Mucosa of rectum (tissue), 2 donors: ENCODE data around the gene KDM2A.
A peak's percentile ranks its signal among the peaks of the same experiment; 100 is the strongest.

Source experiments
- H3K27ac ChIP-seq, 2 donors: one replicate each; pipeline ENCODE4 v1.7.0; 2013; ENCODE audit warnings: inconsistent platforms in 2 of 2, low read depth in 2 of 2, low read length in 2 of 2
- H3K27me3 ChIP-seq, 2 donors: one replicate each; pipeline ENCODE4 v1.7.0; 2013; ENCODE audit warnings: low read length in 2 of 2; ENCODE audit not compliant: control insufficient read depth in 2 of 2, insufficient read depth in 2 of 2
- H3K36me3 ChIP-seq, 2 donors: one replicate each; pipeline ENCODE4 v1.7.0; 2013; ENCODE audit warnings: low read length in 2 of 2; ENCODE audit not compliant: control insufficient read depth in 2 of 2, insufficient read depth in 2 of 2
- H3K4me1 ChIP-seq, 2 donors: one replicate each; pipeline ENCODE4 v1.7.0; 2013; ENCODE audit warnings: low read length in 2 of 2, mild to moderate bottlenecking in 1 of 2; ENCODE audit not compliant: control insufficient read depth in 2 of 2, insufficient read depth in 2 of 2
- H3K4me3 ChIP-seq, 2 donors: one replicate each; pipeline ENCODE4 v1.7.0; 2013; ENCODE audit warnings: low read length in 2 of 2
- H3K9ac ChIP-seq, 2 donors: one replicate each; pipeline ENCODE4 v1.7.0; 2013; ENCODE audit warnings: low read length in 2 of 2, low read depth in 1 of 2, mild to moderate bottlenecking in 1 of 2
- H3K9me3 ChIP-seq, 2 donors: one replicate each; pipeline ENCODE4 v1.7.0; 2013; ENCODE audit warnings: low read length in 2 of 2; ENCODE audit not compliant: control insufficient read depth in 2 of 2
- donor health status: healthy.
- donor health status: Normal muscosa, but diverticular disease.

The KDM2A gene

DNA sequence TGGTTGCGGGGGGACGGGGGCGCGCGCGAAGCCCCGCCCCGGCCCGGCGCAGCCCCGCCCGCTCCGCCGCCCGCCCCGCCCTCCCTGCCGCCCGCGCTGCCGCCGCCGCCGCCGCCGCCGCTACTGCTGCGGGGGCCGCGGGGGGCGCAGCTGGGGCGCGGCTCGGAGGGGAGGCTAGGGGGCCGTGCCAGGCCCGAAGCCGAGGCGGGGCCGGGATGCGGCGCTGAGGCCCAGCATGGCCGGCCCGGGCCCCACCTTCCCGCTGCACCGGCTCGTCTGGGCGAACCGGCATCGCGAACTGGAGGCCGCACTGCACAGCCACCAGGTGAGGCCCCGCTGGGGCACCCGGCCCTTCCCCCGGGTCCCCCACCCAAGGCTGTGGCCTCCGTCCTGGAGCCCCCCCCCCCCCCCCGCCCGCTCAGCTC, 170.2 kb downstream of the KDM2A start, which contains the start of gene ANKRD13D:
ANKRD13D (plus strand) TSS at position 78 of the 425 bp plus-strand sequence; CDS start at position 236, 158 bp downstream.
- Histone ChIP-seq H3K27ac (peak within 1 kb of the TSS; percentile 86 to 98), H3K27me3 (no peaks in the 10 kb centered on the region), H3K4me3 (peak within 1 kb of the TSS; percentile 73 to 78), H3K9me3 (no peaks in the 10 kb centered on the region), H3K9ac (peak within 1 kb of the TSS; percentile 69 to 83), H3K4me1 (peaks cover 21 to 27% of the 10 kb centered on the region in 2 donors), H3K36me3 (peaks cover 14 to 29% of the 10 kb centered on the region in 2 donors)

DNA sequence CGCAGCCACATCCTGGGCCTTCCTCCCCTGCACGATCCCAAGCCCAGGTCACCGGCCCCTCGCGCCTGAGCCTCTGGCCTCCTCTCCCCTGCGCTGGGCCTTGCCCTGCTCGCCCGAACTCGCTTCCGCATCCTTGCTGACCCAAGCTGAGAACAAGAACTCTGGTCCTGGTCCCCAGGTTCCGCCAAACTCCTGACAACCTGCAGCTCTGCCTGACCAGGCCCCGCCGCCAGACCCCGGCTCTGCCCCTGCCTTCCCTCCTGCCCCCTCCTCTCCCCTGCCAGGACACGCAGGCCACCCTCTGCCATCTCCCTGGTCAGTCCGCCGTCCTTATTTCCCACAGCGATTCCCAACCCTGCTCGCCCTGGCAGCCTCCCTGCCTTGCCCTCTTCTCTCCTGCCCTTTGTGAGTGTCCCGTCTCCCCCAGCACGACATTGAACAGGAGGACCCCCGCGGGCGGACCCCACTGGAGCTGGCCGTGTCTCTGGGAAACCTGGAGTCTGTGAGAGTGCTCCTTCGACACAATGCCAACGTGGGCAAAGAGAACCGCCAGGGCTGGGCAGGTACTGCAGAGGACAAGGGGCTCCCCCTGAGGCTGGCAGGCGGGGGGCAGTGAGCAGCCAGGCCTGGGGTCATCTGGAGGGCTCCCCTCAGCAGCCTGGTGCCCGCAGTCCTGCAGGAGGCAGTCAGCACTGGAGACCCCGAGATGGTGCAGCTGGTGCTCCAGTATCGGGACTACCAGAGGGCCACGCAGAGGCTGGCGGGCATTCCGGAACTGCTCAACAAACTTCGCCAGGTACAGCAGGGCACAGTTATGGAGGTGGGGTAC, 170.8 kb downstream of the KDM2A start:
- Histone ChIP-seq H3K4me3 (peak overlapping the region; percentile 64 to 73), H3K36me3 (peaks cover 14 to 27% of the 10 kb centered on the region in 2 donors), H3K9me3 (no peaks in the 10 kb centered on the region), H3K9ac (peak overlapping the region; percentile 50 to 74), H3K27me3 (no peaks in the 10 kb centered on the region), H3K27ac (peak overlapping the region; percentile 17 to 58), H3K4me1 (peaks cover 21 to 27% of the 10 kb centered on the region in 2 donors)

- no peaks in the 10 kb centered on the region for H3K27me3 ChIP-seq
- H3K9me3 ChIP-seq: peaks cover 0 to under 1% of the 10 kb centered on the region in 2 donors
- no peak overlapping the region for H3K9ac ChIP-seq
- H3K4me3 ChIP-seq: no peak overlapping the region
- peak overlapping the region in 1 of 2 donors; percentile 58 for H3K27ac ChIP-seq
- peaks cover 9 to 19% of the 10 kb centered on the region in 2 donors for H3K36me3 ChIP-seq
- peaks cover 21 to 27% of the 10 kb centered on the region in 2 donors for H3K4me1 ChIP-seq
Observed at GRCh38 chr11:67290801-67291200, 171.7 kb downstream of the KDM2A start.

- Histone ChIP-seq H3K27ac (no peak overlapping the region), H3K4me1 (peaks cover 21 to 23% of the 10 kb centered on the region in 2 donors), H3K9me3 (peaks cover 0 to 3% of the 10 kb centered on the region in 2 donors), H3K9ac (no peak overlapping the region), H3K27me3 (no peaks in the 10 kb centered on the region), H3K4me3 (no peak overlapping the region), H3K36me3 (peaks cover 7 to 13% of the 10 kb centered on the region in 2 donors)
Observed at GRCh38 chr11:67291481-67292381, 172.7 kb downstream of the KDM2A start.

DNA sequence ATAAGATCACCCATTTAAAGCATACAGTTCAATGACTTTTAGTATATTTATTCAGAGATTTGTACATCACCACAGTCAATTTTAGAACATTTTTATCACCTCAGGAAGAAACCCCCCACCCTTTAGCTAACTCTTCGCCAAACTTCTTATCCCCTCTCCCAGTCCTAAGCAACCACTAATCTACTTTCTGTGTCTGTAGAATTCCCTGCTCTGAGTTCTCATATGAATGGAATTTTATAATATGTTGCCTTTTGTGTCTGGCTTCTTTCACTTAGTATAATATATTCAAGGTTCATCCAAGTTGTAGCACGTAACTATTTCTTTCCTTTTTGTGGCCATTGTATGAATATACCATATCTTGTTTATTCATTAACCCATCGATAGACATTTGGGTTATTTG, 173.6 kb downstream of the KDM2A start:
- Histone ChIP-seq H3K27me3 (no peaks in the 10 kb centered on the region), H3K4me3 (no peak overlapping the region), H3K9ac (no peak overlapping the region), H3K27ac (no peak overlapping the region), H3K9me3 (peaks cover 0 to 3% of the 10 kb centered on the region in 2 donors), H3K36me3 (peaks cover 7 to 8% of the 10 kb centered on the region in 2 donors), H3K4me1 (peaks cover 14 to 20% of the 10 kb centered on the region in 2 donors)

DNA sequence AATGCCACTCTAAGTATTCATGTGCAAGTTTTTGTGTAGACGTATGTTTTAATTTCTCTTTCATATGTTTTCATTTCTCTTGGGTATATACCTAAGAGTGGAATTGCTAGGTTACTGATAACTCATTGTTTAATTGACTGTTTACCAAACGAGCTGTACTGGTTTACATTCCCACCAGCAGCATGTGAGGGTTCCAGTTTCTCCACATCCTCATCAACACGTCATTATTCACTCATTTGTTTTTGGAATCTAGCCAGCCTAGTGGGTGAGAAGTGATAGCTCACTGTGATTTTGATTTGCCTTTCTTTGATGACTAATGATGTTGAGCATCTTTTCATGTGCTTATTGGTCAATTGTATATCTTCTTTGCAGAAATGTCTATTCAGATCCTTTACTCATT, 174.0 kb downstream of the KDM2A start:
- H3K27me3 ChIP-seq: no peaks in the 10 kb centered on the region
- peaks cover 7 to 8% of the 10 kb centered on the region in 2 donors for H3K36me3 ChIP-seq
- peaks cover 10 to 15% of the 10 kb centered on the region in 2 donors for H3K4me1 ChIP-seq
- H3K27ac ChIP-seq: no peak overlapping the region
- H3K9ac ChIP-seq: no peak overlapping the region
- H3K9me3 ChIP-seq: peaks cover 0 to 3% of the 10 kb centered on the region in 2 donors
- H3K4me3 ChIP-seq: no peak overlapping the region

- Histone ChIP-seq H3K9ac (no peak overlapping the region), H3K4me3 (no peak overlapping the region), H3K36me3 (peaks cover 21 to 26% of the 10 kb centered on the region in 2 donors), H3K27me3 (no peaks in the 10 kb centered on the region), H3K9me3 (peaks cover 0 to 3% of the 10 kb centered on the region in 2 donors), H3K4me1 (peaks cover 0 to under 1% of the 10 kb centered on the region in 2 donors), H3K27ac (no peak overlapping the region)
Observed at GRCh38 chr11:67295846-67296245, 176.8 kb downstream of the KDM2A start.

DNA sequence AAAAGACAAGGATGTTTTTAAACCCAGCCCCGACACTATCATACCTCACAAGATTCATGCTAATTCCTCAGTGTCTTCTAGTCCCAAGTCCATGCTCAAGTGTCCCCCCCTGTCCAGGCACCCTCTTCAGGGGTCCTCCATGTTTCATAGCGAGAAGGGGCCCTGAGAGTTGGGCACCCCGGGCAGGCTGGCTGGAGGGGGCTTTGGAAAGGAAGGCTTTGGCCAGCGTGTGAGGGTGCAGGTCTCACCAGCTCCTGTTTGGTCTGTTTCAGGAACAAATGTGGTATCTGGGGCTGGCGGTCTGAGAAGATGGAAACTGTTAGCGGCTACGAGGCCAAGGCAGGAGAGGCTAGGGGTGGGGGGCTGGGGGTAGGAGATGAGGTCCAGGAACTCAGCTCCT, 179.7 kb downstream of the KDM2A start:
- H3K36me3 ChIP-seq: peaks cover 18 to 20% of the 10 kb centered on the region in 2 donors
- no peaks in the 10 kb centered on the region for H3K27me3 ChIP-seq
- no peak overlapping the region for H3K27ac ChIP-seq
- no peak overlapping the region for H3K4me3 ChIP-seq
- H3K9me3 ChIP-seq: peaks cover 0 to 3% of the 10 kb centered on the region in 2 donors
- peaks cover 6 to 18% of the 10 kb centered on the region in 2 donors for H3K4me1 ChIP-seq
- no peak overlapping the region for H3K9ac ChIP-seq

DNA sequence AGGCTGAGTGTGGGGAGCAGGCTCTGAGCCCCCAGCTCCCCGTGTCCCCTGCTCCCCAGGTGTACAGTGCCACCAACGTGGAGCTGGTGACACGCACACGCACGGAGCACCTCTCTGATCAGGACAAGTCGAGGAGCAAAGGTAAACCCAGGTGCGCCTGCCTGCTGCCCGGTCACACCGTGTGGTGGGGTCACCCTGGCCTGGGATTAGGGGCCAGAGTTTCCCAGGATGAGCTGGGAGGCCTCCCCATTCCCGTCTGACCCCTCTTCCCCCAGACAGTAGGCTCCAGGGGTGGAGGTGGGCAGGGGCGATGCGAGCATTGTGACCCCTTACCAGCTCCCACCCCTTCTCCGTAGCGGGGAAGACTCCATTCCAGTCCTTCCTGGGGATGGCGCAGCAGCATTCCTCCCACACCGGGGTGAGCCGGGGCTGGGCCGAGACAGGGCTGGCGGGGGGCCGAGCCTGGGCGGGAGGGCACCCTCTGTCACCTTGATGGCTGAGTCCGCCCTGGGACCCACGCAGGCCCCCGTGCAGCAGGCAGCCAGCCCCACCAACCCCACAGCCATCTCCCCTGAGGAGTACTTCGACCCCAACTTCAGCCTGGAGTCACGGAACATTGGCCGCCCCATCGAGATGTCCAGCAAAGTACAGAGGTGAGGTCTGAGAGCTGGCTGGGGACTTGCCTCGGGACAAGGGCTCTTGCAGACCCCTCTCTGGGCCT, 180.6 kb downstream of the KDM2A start:
- H3K9me3 ChIP-seq: peaks cover 0 to 3% of the 10 kb centered on the region in 2 donors
- peaks cover 18 to 20% of the 10 kb centered on the region in 2 donors for H3K36me3 ChIP-seq
- H3K27me3 ChIP-seq: no peaks in the 10 kb centered on the region
- no peak overlapping the region for H3K4me3 ChIP-seq
- no peak overlapping the region for H3K27ac ChIP-seq
- H3K9ac ChIP-seq: no peak overlapping the region
- H3K4me1 ChIP-seq: peaks cover 12 to 24% of the 10 kb centered on the region in 2 donors
